Smooth muscle cell (in vitro differentiated cells): ENCODE results near the gene PDF. TPM values are rescaled to one million over a fixed set of nuclear protein-coding genes. Genes with fewer than 3 reads are reported as not detected.

ENCODE experiments used
- DNase-seq: peaks from one replicate; lab custom pipeline; 2025; ENCODE audit not compliant: unreplicated experiment; lab: John Stamatoyannopoulos, UW
- H2AFZ ChIP-seq: fragments of 200-600 bp; sonication (generic); 2 replicates; pipeline ENCODE4 v1.6.0; 2016; ENCODE audit warnings: antibody characterized with exemption, low read depth, mild to moderate bottlenecking
- H3F3A ChIP-seq: fragments of 200-600 bp; sonication (generic); 2 replicates; pipeline ENCODE4 v1.6.0; 2017; ENCODE audit warnings: antibody characterized with exemption, low read depth
- H3K27ac ChIP-seq: fragments of 200-600 bp; sonication (generic); 2 replicates; pipeline ENCODE4 v1.5.1; 2016; ENCODE audit warnings: low read depth, mild to moderate bottlenecking
- H3K27me3 ChIP-seq: fragments of 200-600 bp; sonication (generic); 2 replicates; pipeline ENCODE4 v1.6.1; 2016; ENCODE audit warnings: low read depth, mild to moderate bottlenecking
- H3K36me3 ChIP-seq: fragments of 200-600 bp; sonication (generic); 2 replicates; pipeline ENCODE4 v1.5.1; 2016; ENCODE audit warnings: low read depth
- H3K4me1 ChIP-seq: fragments of 200-600 bp; sonication (generic); 2 replicates; pipeline ENCODE4 v1.5.1; 2016; ENCODE audit warnings: low read depth
- H3K4me2 ChIP-seq: fragments of 200-600 bp; sonication (generic); 2 replicates; pipeline ENCODE4 v1.6.0; 2016; ENCODE audit warnings: mild to moderate bottlenecking
- H3K4me3 ChIP-seq: fragments of 200-600 bp; sonication (generic); 2 replicates; pipeline ENCODE4 v1.5.1; 2016; ENCODE audit warnings: mild to moderate bottlenecking
- H3K79me2 ChIP-seq: fragments of 200-600 bp; sonication (generic); 2 replicates; pipeline ENCODE4 v1.6.0; 2016; ENCODE audit warnings: low read depth, mild to moderate bottlenecking
- H3K9ac ChIP-seq: fragments of 200-600 bp; sonication (generic); 2 replicates; pipeline ENCODE4 v1.6.0; 2016; ENCODE audit warnings: low read depth
- H3K9me3 ChIP-seq: fragments of 200-600 bp; sonication (generic); replicated peaks from 2 replicates; pipeline ENCODE4 v1.5.1; 2016; ENCODE audit warnings: low read depth
- H4K20me1 ChIP-seq: fragments of 200-600 bp; sonication (generic); 2 replicates; pipeline ENCODE4 v1.6.0; 2016; ENCODE audit warnings: low read depth
- WGBS: methylation state at CpG from one replicate; pipeline ENCODE4 v1.1.7; 2016; ENCODE audit warnings: low lambda C conversion rate; 5-methylcytosine and 5-hydroxymethylcytosine counted together
- polyA plus RNA-seq: library from polyadenylated mRNA; unstranded; fragments of >200 nt; fragmentation: Nextera tagmentation; extraction: Ambion mirVana; gene quantifications from 2 replicates; pipeline ENCODE4 v1.2.1, GENCODE V29; 2016
- total RNA-seq: library from RNA; depleted of rRNA; stranded (reverse); fragments of >200 nt; gene quantifications from 2 replicates; pipeline ENCODE4 v1.2.3, GENCODE V29; 2014
- TF ChIP-seq, protein P1 (sequence below): fragments of 200-600 bp; sonication (generic); IDR thresholded peaks from 2 replicates; pipeline ENCODE4 v1.5.1; 2017; ENCODE audit warnings: borderline replicate concordance, mild to moderate bottlenecking, antibody characterized with exemption; ENCODE audit not compliant: insufficient read depth, poor library complexity, severe bottlenecking

The PDF gene
- total and polyA plus RNA-seq, 2 experiments from 2014 or later, result 4.4 to 5.4 TPM

DNA sequence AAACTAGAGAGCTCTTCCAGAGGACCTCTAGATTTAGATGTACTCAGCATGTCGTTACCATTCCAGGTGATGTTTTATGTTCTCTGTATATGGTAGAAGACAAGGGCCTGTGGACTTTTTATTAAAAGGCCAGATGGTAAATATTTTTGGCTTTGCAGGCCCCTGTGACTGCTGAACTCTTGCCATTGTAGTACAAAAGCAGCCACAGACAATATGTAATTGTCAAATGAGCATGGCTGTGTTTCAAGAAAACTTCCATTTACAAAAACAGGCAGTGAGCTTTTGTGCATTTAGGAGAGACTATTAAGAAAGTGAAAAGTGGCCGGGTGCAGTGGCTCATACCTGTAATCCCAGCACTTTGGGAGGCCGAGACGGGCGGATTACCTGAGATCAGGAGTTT lies 13.8 kb upstream of the PDF start:
- Histone ChIP-seq H3K9ac (no peak overlapping the region), H3K4me3 (no peak overlapping the region), H2AFZ (no peak overlapping the region), H3K4me2 (no peak overlapping the region), H3K79me2 (peaks cover 21% of the 10 kb centered on the region), H3K4me1 (peaks cover 9% of the 10 kb centered on the region), H3K27me3 (no peaks in the 10 kb centered on the region), H3K36me3 (no peaks in the 10 kb centered on the region), H3K27ac (no peak overlapping the region), H3K9me3 (no peaks in the 10 kb centered on the region), H4K20me1 (no peaks in the 10 kb centered on the region), H3F3A (peaks cover 3% of the 10 kb centered on the region)
- TF ChIP-seq, protein P1, sequence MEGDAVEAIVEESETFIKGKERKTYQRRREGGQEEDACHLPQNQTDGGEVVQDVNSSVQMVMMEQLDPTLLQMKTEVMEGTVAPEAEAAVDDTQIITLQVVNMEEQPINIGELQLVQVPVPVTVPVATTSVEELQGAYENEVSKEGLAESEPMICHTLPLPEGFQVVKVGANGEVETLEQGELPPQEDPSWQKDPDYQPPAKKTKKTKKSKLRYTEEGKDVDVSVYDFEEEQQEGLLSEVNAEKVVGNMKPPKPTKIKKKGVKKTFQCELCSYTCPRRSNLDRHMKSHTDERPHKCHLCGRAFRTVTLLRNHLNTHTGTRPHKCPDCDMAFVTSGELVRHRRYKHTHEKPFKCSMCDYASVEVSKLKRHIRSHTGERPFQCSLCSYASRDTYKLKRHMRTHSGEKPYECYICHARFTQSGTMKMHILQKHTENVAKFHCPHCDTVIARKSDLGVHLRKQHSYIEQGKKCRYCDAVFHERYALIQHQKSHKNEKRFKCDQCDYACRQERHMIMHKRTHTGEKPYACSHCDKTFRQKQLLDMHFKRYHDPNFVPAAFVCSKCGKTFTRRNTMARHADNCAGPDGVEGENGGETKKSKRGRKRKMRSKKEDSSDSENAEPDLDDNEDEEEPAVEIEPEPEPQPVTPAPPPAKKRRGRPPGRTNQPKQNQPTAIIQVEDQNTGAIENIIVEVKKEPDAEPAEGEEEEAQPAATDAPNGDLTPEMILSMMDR, result no peak
- no peak for DNase-seq
- 100% methylated on average over 5 of the region's 5 CpGs for WGBS

DNA sequence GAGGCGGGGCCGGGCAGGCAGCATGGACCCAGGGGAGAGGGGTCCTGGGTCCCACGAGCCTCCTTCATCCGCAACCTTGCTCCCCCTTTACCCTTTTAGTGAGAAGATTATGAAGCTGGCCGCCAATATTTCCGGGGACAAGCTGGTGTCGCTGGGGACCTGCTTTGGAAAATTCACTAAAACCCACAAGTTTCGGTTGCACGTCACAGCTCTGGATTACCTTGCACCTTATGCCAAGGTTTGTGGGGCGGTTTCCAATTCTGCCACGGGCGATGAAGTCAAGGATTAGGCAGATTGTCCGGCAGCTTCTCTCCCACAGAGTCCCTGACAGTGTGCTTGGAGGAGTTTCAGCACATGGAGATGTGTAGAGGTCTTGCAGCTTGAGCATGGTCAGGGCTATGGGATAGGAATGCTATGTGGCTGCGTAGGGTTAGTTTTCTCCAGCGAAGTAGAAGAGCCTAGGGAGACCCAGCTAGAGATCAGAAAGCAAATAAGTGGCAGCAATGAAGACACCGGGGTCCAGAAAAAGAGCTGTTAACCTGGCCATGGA lies 9.8 kb upstream of the PDF start:
- H3K27ac ChIP-seq, result peak overlapping the region; percentile 70
- H3K9me3 ChIP-seq, result no peaks in the 10 kb centered on the region
- H3K4me3 ChIP-seq, result peak overlapping the region; percentile 83
- TF ChIP-seq, protein P1, result no peak
- H2AFZ ChIP-seq, result peak overlapping the region; percentile 41
- no peaks in the 10 kb centered on the region for H3F3A ChIP-seq
- no peak for DNase-seq
- no peaks in the 10 kb centered on the region for H3K27me3 ChIP-seq
- whole genome bisulfite sequencing, result 9% methylated on average over 16 of the region's 16 CpGs
- peaks cover 33% of the 10 kb centered on the region for H3K79me2 ChIP-seq
- peak overlapping the region; percentile 90 for H3K4me2 ChIP-seq
- no peaks in the 10 kb centered on the region for H4K20me1 ChIP-seq
- peaks cover 17% of the 10 kb centered on the region for H3K4me1 ChIP-seq
- H3K9ac ChIP-seq, result peak overlapping the region; percentile 69
- no peaks in the 10 kb centered on the region for H3K36me3 ChIP-seq

DNA sequence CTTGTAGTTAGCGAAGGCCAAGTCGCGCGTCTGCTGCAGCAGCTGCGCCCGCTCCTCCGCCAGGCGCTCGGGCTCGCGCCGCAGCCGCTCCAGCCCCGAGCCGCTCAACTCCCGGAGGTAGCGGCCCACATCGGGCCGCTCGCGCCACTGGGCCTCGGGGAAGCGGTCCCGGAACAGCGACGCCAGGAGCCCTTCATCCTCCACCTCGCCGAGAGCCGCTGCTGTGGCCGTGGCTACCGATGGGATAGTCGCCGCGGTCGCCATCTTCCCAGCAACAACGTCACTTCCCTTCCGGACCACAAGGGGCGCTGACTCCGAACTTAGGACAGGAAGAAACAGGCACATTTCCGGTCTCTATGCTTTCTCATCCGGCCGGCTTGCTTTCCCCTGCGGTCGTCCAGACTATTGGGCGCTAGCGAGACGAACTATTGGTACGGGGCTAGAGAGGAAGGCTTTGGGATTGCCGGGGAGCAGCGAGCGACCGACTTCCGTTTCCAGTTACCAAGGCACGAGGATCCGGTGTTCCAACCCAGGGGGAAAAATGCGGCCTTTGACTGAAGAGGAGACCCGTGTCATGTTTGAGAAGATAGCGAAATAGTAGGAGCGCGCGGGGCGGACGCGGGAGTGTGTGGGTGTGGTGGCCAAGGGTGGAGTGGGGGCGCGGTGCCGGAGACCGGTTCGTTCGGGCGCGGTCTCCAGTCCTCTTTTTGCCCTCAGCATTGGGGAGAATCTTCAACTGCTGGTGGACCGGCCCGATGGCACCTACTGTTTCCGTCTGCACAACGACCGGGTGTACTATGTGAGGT lies 9.1 kb upstream of the PDF start, which contains the start of the genes COG8 and NIP7:
Gene COG8, minus strand, starts transcription at position 276 of the 806 bp plus-strand sequence. Its CDS starts 12 bp downstream, at position 264.
Gene NIP7, plus strand, starts transcription at position 484 of the 806 bp plus-strand sequence. Its CDS starts 58 bp downstream, at position 542.
- H3K27ac ChIP-seq, result peak within 1 kb of the TSS; percentile 70
- WGBS, result 2% methylated on average over 69 of the region's 77 CpGs

More for the DNA sequence above, 9.1 kb upstream of the PDF start, which contains the start of the genes COG8 and NIP7:
- Histone ChIP-seq H4K20me1 (no peaks in the 10 kb centered on the region), H3K36me3 (no peaks in the 10 kb centered on the region), H2AFZ (peak within 1 kb of the TSS; percentile 78), H3K4me3 (peak within 1 kb of the TSS; percentile 83), H3K4me2 (peak within 1 kb of the TSS; percentile 97), H3K4me1 (peaks cover 17% of the 10 kb centered on the region), H3F3A (no peaks in the 10 kb centered on the region), H3K27me3 (no peaks in the 10 kb centered on the region), H3K9ac (peak within 1 kb of the TSS; percentile 82), H3K79me2 (peaks cover 33% of the 10 kb centered on the region), H3K9me3 (no peaks in the 10 kb centered on the region)
- DNase-seq, result peak; percentile 73
- TF ChIP-seq, protein P1, result peak; percentile 74
